GM19043 (cell line): ENCODE results near the gene BEND5.

Experiments
- ATAC-seq: cut with Tn5 transposase; IDR thresholded peaks from one replicate; pipeline ENCODE4 v1.9.1; 2021; ENCODE audit warnings: low read depth; ENCODE audit not compliant: unreplicated experiment

BEND5 gene

DNA sequence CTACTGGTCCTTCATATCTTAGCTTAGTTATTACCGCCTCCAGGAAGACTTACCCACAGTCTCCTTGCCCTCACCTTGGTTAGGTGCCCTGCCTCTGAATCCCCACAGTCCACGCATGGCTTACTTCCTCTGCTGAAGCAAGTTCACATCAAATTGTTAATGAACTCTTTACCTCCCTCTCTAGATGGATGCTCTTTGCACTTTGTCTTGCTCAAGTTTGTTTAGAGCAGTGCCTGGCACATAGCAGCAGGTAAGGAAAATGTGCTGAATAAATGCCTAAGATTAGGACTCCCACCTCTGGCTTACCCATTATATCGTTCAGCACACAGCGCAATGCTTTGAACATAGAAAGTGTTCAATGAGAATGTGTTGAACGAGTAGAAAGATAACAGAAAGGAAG lies 90.5 kb downstream of the BEND5 start:
- no peak for ATAC-seq

- ATAC-seq, result no peak
Observed at GRCh38 chr1:48684381-48684780, 92.3 kb downstream of the BEND5 start.

GRCh38 chr1:48683839-48684238 lies 92.9 kb downstream of the BEND5 start:
- no peak for ATAC-seq

DNA sequence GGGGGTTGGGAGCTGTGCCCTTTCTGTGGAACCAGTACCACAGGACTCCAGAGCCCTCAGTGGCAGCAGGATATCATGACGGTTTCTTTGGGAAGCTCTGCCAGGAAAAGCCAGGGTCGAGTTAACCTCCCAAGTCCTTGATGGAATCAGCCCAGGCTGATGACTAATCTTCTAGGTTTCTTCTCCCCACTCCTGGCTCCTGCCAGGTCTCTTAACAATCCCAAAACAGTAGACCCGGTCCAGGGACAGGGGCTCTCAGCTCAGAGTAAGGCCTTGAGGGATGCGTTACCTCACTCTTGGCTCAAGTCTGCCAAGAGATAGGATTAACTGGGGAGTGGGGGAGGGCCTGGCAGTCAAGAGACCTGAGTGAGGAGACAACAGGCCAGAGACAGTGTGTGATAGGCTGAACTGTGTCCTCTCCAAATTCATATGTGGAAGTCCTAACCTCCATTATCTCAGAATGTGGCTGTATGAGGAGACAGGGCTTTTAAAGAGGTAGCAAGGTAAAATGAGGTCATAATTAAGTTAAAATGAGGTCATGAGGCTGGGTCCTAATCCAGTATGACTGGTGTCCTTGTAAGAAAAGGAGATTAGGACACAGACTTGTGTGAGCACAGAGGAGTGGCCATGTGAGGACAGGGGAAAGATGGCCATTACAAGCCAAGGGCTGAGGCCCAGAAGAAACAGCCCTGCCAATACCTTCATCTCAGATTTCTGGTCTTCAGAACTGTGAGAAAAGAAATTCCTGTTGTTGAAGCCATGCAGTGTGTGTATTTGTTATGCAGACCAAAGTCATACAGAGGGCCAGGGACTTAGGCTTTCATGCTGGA lies 95.0 kb downstream of the BEND5 start:
- no peak for ATAC-seq

- ATAC-seq, result no peak
Observed at GRCh38 chr1:48680411-48681035, 96.2 kb downstream of the BEND5 start.

DNA sequence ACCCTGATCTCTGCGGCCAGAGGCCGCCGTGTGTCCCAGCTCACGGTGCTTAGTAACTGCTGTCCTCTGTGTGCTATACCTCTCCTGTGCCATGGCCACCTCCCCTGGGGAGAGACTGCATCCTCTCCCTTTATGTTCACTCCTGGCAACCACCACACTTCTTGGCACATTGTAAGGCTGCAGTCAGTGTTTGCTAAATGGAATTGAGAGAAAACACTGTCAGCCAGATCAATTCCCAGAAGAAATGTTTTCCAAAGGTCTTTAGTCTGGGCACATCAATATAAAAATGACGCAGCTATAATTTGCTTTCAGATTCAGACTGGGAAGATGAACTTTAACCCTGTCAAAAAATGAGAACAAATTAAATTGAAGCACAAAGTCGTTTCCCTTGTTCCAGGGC lies 96.8 kb downstream of the BEND5 start:
- ATAC-seq, result no peak

- no peak for ATAC-seq
Observed at GRCh38 chr1:48678710-48679505, 97.8 kb downstream of the BEND5 start.
